ENCODE results near the gene SMYD2.

Gene SMYD2

GRCh38 chr1:214337015-214337414 is 56.1 kb downstream of the SMYD2 start:
- no peak for TF ChIP-seq GATA1 (IDR thresholded peaks at IDR 0.05; ENCODE audit: low read depth, low read length)
- no peak for TF ChIP-seq POLR2A (IDR thresholded peaks at IDR 0.05; ENCODE audit: low read length)
- no peak for DNase-seq

GRCh38 chr1:214337511-214337910 is 56.6 kb downstream of the SMYD2 start:
- no peak for TF ChIP-seq POLR2A (IDR thresholded peaks at IDR 0.05; ENCODE audit: low read length)
- no peak for TF ChIP-seq GATA1 (IDR thresholded peaks at IDR 0.05; ENCODE audit: low read depth, low read length)
- no peak for DNase-seq

GRCh38 chr1:214338212-214338611 is 57.3 kb downstream of the SMYD2 start:
- no peak for DNase-seq
- no peak for TF ChIP-seq GATA1 (IDR thresholded peaks at IDR 0.05; ENCODE audit: low read depth, low read length)
- TF ChIP-seq POLR2A (IDR thresholded peaks at IDR 0.05; ENCODE audit: low read length), result no peak

- TF ChIP-seq GATA1 (IDR thresholded peaks at IDR 0.05; ENCODE audit: low read depth, low read length), result no peak
Observed at GRCh38 chr1:214341459-214341858, 60.5 kb downstream of the SMYD2 start.

GRCh38 chr1:214341932-214342331 is 61.0 kb downstream of the SMYD2 start:
- TF ChIP-seq GATA1 (IDR thresholded peaks at IDR 0.05; ENCODE audit: low read depth, low read length), result no peak
- TF ChIP-seq POLR2A (IDR thresholded peaks at IDR 0.05; ENCODE audit: low read length), result no peak
- peak in 1 of 2 experiments; percentile 2 for DNase-seq

More at GRCh38 chr1:214341459-214341858, 60.5 kb downstream of the SMYD2 start:
- DNase-seq, result no peak

- no peak for TF ChIP-seq POLR2A (IDR thresholded peaks at IDR 0.05; ENCODE audit: low read length)
- no peak for TF ChIP-seq GATA1 (IDR thresholded peaks at IDR 0.05; ENCODE audit: low read depth, low read length)
- no peak for DNase-seq
Observed at GRCh38 chr1:214342525-214342924, 61.6 kb downstream of the SMYD2 start.

- TF ChIP-seq POLR2A (IDR thresholded peaks at IDR 0.05; ENCODE audit: low read length), result no peak
- DNase-seq, result no peak
Observed at GRCh38 chr1:214344897-214345296, 63.9 kb downstream of the SMYD2 start.

- no peak for TF ChIP-seq GATA1 (IDR thresholded peaks at IDR 0.05; ENCODE audit: low read depth, low read length)
- no peak for TF ChIP-seq POLR2A (IDR thresholded peaks at IDR 0.05; ENCODE audit: low read length)
- DNase-seq, result no peak
Observed at GRCh38 chr1:214349008-214349407, 68.0 kb downstream of the SMYD2 start.

GRCh38 chr1:214349781-214350180 is 68.8 kb downstream of the SMYD2 start:
- DNase-seq, result no peak
- TF ChIP-seq GATA1 (IDR thresholded peaks at IDR 0.05; ENCODE audit: low read depth, low read length) (no peak), POLR2A (IDR thresholded peaks at IDR 0.05; ENCODE audit: low read length) (no peak)

- DNase-seq, result no peak
- TF ChIP-seq GATA1 (IDR thresholded peaks at IDR 0.05; ENCODE audit: low read depth, low read length) (no peak), POLR2A (IDR thresholded peaks at IDR 0.05; ENCODE audit: low read length) (no peak)
Observed at GRCh38 chr1:214351551-214352277, 70.8 kb downstream of the SMYD2 start.

- no peak for DNase-seq
- TF ChIP-seq GATA1 (IDR thresholded peaks at IDR 0.05; ENCODE audit: low read depth, low read length) (no peak), POLR2A (IDR thresholded peaks at IDR 0.05; ENCODE audit: low read length) (no peak)
Observed at GRCh38 chr1:214352838-214353237, 71.9 kb downstream of the SMYD2 start.

GRCh38 chr1:214354440-214355148 is 73.6 kb downstream of the SMYD2 start:
- no peak for TF ChIP-seq GATA1 (IDR thresholded peaks at IDR 0.05; ENCODE audit: low read depth, low read length)
- TF ChIP-seq POLR2A (IDR thresholded peaks at IDR 0.05; ENCODE audit: low read length), result no peak
- DNase-seq, result no peak

GRCh38 chr1:214360116-214360515 is 79.2 kb downstream of the SMYD2 start:
- no peak for TF ChIP-seq GATA1 (IDR thresholded peaks at IDR 0.05; ENCODE audit: low read depth, low read length)
- TF ChIP-seq POLR2A (IDR thresholded peaks at IDR 0.05; ENCODE audit: low read length), result no peak
- DNase-seq, result no peak

- no peak for TF ChIP-seq POLR2A (IDR thresholded peaks at IDR 0.05; ENCODE audit: low read length)
- no peak for TF ChIP-seq GATA1 (IDR thresholded peaks at IDR 0.05; ENCODE audit: low read depth, low read length)
- DNase-seq, result no peak
Observed at GRCh38 chr1:214360525-214361164, 79.7 kb downstream of the SMYD2 start.
